Neural progenitor cell (in vitro differentiated cells): ENCODE results near the gene ARPC4. TPM values are rescaled to one million over a fixed set of nuclear protein-coding genes. Genes with fewer than 3 reads are reported as not detected.

Experiments used
- DNase-seq: peaks from one replicate; pipeline ENCODE4 v3.0.0-alpha.2; 2016; ENCODE audit warnings: low spot score
- H2AFZ ChIP-seq: fragments of 200-600 bp; sonication (generic); replicated peaks from 2 replicates; pipeline ENCODE4 v1.6.1; 2016; ENCODE audit warnings: antibody characterized with exemption
- H3F3A ChIP-seq: fragments of 200-600 bp; sonication (generic); 2 replicates; pipeline ENCODE4 v1.6.1; 2016; ENCODE audit warnings: antibody characterized with exemption, low read depth
- H3K27ac ChIP-seq: fragments of 200-600 bp; sonication (generic); 2 replicates; pipeline ENCODE4 v1.5.1; 2016; ENCODE audit warnings: mild to moderate bottlenecking
- H3K27me3 ChIP-seq: fragments of 200-600 bp; sonication (generic); 2 replicates; pipeline ENCODE4 v1.6.1; 2016; ENCODE audit warnings: mild to moderate bottlenecking, moderate library complexity
- H3K36me3 ChIP-seq: fragments of 200-600 bp; sonication (generic); 2 replicates; pipeline ENCODE4 v1.5.1; 2016
- H3K4me1 ChIP-seq: fragments of 200-600 bp; sonication (generic); 2 replicates; pipeline ENCODE4 v1.6.1; 2016; ENCODE audit warnings: mixed run types
- H3K4me2 ChIP-seq: fragments of 200-600 bp; sonication (generic); 2 replicates; pipeline ENCODE4 v1.6.1; 2016
- H3K4me3 ChIP-seq: fragments of 200-600 bp; sonication (generic); 2 replicates; pipeline ENCODE4 v1.5.1; 2016
- H3K79me2 ChIP-seq: fragments of 200-600 bp; sonication (generic); 2 replicates; pipeline ENCODE4 v1.6.1; 2016; ENCODE audit warnings: low read depth
- H3K9ac ChIP-seq: fragments of 200-600 bp; sonication (generic); 2 replicates; pipeline ENCODE4 v1.6.1; 2016
- H3K9me3 ChIP-seq: fragments of 200-600 bp; sonication (generic); 2 replicates; pipeline ENCODE4 v1.5.1; 2016; ENCODE audit warnings: low read depth
- H4K20me1 ChIP-seq: fragments of 200-600 bp; sonication (generic); 2 replicates; pipeline ENCODE4 v1.6.1; 2016; ENCODE audit warnings: low read depth
- H3K27ac Mint-ChIP-seq: 3 replicates; pipeline ENCODE4 v1.8.0; 2021; ENCODE audit warnings: mixed read lengths
- H3K27me3 Mint-ChIP-seq: 2 replicates; pipeline ENCODE4 v1.8.0; 2022; ENCODE audit warnings: low read depth, mild to moderate bottlenecking, inconsistent platforms, moderate library complexity, mixed read lengths; ENCODE audit not compliant: insufficient read depth
- H3K36me3 Mint-ChIP-seq: 3 replicates; pipeline ENCODE4 v1.8.0; 2021; ENCODE audit warnings: mixed read lengths
- H3K4me1 Mint-ChIP-seq: 3 replicates; pipeline ENCODE4 v1.8.0; 2021; ENCODE audit warnings: mixed read lengths
- H3K4me3 Mint-ChIP-seq: 3 replicates; pipeline ENCODE4 v1.8.0; 2021; ENCODE audit warnings: mild to moderate bottlenecking, moderate library complexity, mixed read lengths
- H3K9me3 Mint-ChIP-seq: 3 replicates; pipeline ENCODE4 v1.8.0; 2020; ENCODE audit warnings: mixed read lengths
- CTCF ChIP-seq: fragments of 200-600 bp; sonication (generic); IDR thresholded peaks from 2 replicates; pipeline ENCODE4 v1.5.1; 2017; ENCODE audit warnings: antibody characterized with exemption, mild to moderate bottlenecking
- EZH2 ChIP-seq: fragments of 200-600 bp; sonication (generic); IDR thresholded peaks from 2 replicates; pipeline ENCODE4 v1.6.1; 2017; ENCODE audit warnings: antibody characterized with exemption, mild to moderate bottlenecking, moderate library complexity
- EZH2phosphoT487 ChIP-seq: fragments of 200-600 bp; sonication (generic); IDR thresholded peaks from 2 replicates; pipeline ENCODE4 v1.6.1; 2017; ENCODE audit warnings: antibody characterized with exemption
- total RNA-seq: library from RNA; depleted of rRNA; stranded (reverse); fragments of >200 nt; gene quantifications from 2 replicates; pipeline ENCODE4 v1.2.3, GENCODE V29; 2015; ENCODE audit warnings: low replicate concordance

ARPC4 gene
- total RNA-seq, 1 donor from 2014 or later = 126 TPM

GRCh38 chr3:9800529-9800928, 7.6 kb downstream of the ARPC4 start:
- Mint-ChIP-seq H3K4me3 (no peak overlapping the region), H3K9me3 (no peaks in the 10 kb centered on the region), H3K36me3 (peaks cover 31% of the 10 kb centered on the region), H3K27ac (no peak overlapping the region), H3K4me1 (no peaks in the 10 kb centered on the region), H3K27me3 (peaks cover 7% of the 10 kb centered on the region)
- H3K27me3 ChIP-seq = no peaks in the 10 kb centered on the region
- H3K9ac ChIP-seq = no peak overlapping the region
- peaks cover 20% of the 10 kb centered on the region for H3K79me2 ChIP-seq
- H3K27ac ChIP-seq = no peak overlapping the region
- DNase-seq = no peak
- H3K9me3 ChIP-seq = no peaks in the 10 kb centered on the region
- H3K36me3 ChIP-seq = peaks cover 11% of the 10 kb centered on the region
- H2AFZ ChIP-seq = no peak overlapping the region
- no peaks in the 10 kb centered on the region for H4K20me1 ChIP-seq
- no peaks in the 10 kb centered on the region for H3K4me1 ChIP-seq
- TF ChIP-seq EZH2 (no peak), CTCF (peak; percentile 44)
- H3F3A ChIP-seq = peaks cover 16% of the 10 kb centered on the region
- no peak overlapping the region for H3K4me3 ChIP-seq
- no peak overlapping the region for H3K4me2 ChIP-seq

GRCh38 chr3:9803494-9803893, 10.6 kb downstream of the ARPC4 start:
- H3K9ac ChIP-seq = no peak overlapping the region
- TF ChIP-seq EZH2phosphoT487 (no peak), CTCF (no peak), EZH2 (no peak)
- H3K4me1 Mint-ChIP-seq = peaks cover 5% of the 10 kb centered on the region
- H3K4me3 ChIP-seq = no peak overlapping the region
- peaks cover 40% of the 10 kb centered on the region for H3F3A ChIP-seq
- DNase-seq = no peak
- no peak overlapping the region for H3K4me2 ChIP-seq
- H3K79me2 ChIP-seq = no peaks in the 10 kb centered on the region
- H3K27ac Mint-ChIP-seq = no peak overlapping the region
- H3K27me3 Mint-ChIP-seq = peaks cover 7% of the 10 kb centered on the region
- H2AFZ ChIP-seq = no peak overlapping the region
- H3K9me3 Mint-ChIP-seq = no peaks in the 10 kb centered on the region
- no peak overlapping the region for H3K4me3 Mint-ChIP-seq
- H3K27ac ChIP-seq = no peak overlapping the region
- peaks cover 18% of the 10 kb centered on the region for H3K4me1 ChIP-seq
- H4K20me1 ChIP-seq = no peaks in the 10 kb centered on the region
- no peaks in the 10 kb centered on the region for H3K27me3 ChIP-seq
- peaks cover 7% of the 10 kb centered on the region for H3K36me3 ChIP-seq
- H3K9me3 ChIP-seq = no peaks in the 10 kb centered on the region
- peaks cover 27% of the 10 kb centered on the region for H3K36me3 Mint-ChIP-seq

- peaks cover 14% of the 10 kb centered on the region for H3K4me1 Mint-ChIP-seq
- Histone ChIP-seq H3K9me3 (no peaks in the 10 kb centered on the region), H3K27me3 (no peaks in the 10 kb centered on the region), H3K4me3 (no peak overlapping the region), H2AFZ (no peak overlapping the region), H3K27ac (no peak overlapping the region), H3K79me2 (no peaks in the 10 kb centered on the region), H4K20me1 (no peaks in the 10 kb centered on the region), H3F3A (peaks cover 43% of the 10 kb centered on the region), H3K4me2 (no peak overlapping the region), H3K4me1 (peaks cover 30% of the 10 kb centered on the region), H3K36me3 (peaks cover 7% of the 10 kb centered on the region), H3K9ac (no peak overlapping the region)
- peaks cover 7% of the 10 kb centered on the region for H3K27me3 Mint-ChIP-seq
- no peak overlapping the region for H3K4me3 Mint-ChIP-seq
- H3K27ac Mint-ChIP-seq = no peak overlapping the region
- DNase-seq = no peak
- no peaks in the 10 kb centered on the region for H3K9me3 Mint-ChIP-seq
- H3K36me3 Mint-ChIP-seq = peaks cover 21% of the 10 kb centered on the region
- TF ChIP-seq EZH2 (no peak), EZH2phosphoT487 (no peak), CTCF (no peak)
Measured at GRCh38 chr3:9804996-9805395, 12.1 kb downstream of the ARPC4 start.
